Measurements from ENCODE around the gene PRSS8. TPM values are rescaled to one million over a fixed set of nuclear protein-coding genes. Genes with fewer than 3 reads are reported as not detected.

The PRSS8 gene
- total RNA-seq, 1 experiment from 2014 or later = 42.6 TPM

- DNase-seq (ENCODE audit: low read depth, low spot score) = no peak
Measured at GRCh38 chr16:31106509-31107464, 28.7 kb downstream of the PRSS8 start.

More at GRCh38 chr16:31106509-31107464, 28.7 kb downstream of the PRSS8 start:
- H2AFZ ChIP-seq (ENCODE audit: low read depth, low read length, poor library complexity, severe bottlenecking) = no peak overlapping the region
- BruUV-seq (replicated peaks) = no TSS peak
- no peaks in the 10 kb centered on the region for H3K27me3 ChIP-seq (ENCODE audit: insufficient read depth, low read length)
- ChIA-PET RAD21 (ENCODE audit: low non-redundant PET in 1 of 2, low total read pairs in 2 of 2, uncharacterized antibody in 2 of 2, unreplicated experiment in 2 of 2) (no interaction called here), CTCF (interaction anchor here (0.7 kb wide), 1 partner anchor 9 kb away, joined by 3 read pairs; no protein-coding TSS in a partner anchor), POLR2A (interaction anchor here (1.3 kb wide), 1 partner anchor 11 kb away, joined by 3 read pairs; the partner anchor contains the start of gene KAT8)
- no peaks in the 10 kb centered on the region for H3K9me2 ChIP-seq (ENCODE audit: insufficient read depth)
- H3K4me3 ChIP-seq (replicated peaks in 1 of 2; ENCODE audit: low read depth in 1 of 2, low read length in 2 of 2) = no peak overlapping the region
- no peaks in the 10 kb centered on the region for H4K20me1 ChIP-seq (ENCODE audit: insufficient read depth)
- no peak for TF ChIP-seq CEBPB (IDR thresholded peaks at IDR 0.05; ENCODE audit: low read depth)
- TF ChIP-seq CTCF (IDR thresholded peaks at IDR 0.05 in 2 of 3, conservative IDR thresholded peaks at IDR 0.05 in 1 of 3; ENCODE audit: borderline replicate concordance in 1 of 3, insufficient read depth in 1 of 3, low read depth in 2 of 3, low read length in 2 of 3) = no peak
- peaks cover 10 to 27% of the 10 kb centered on the region in 2 experiments; a peak in 3 of 4 replicates for H3K4me1 ChIP-seq (ENCODE audit: control insufficient read depth in 1 of 2, insufficient read depth in 2 of 2, low read length in 2 of 2)
- intact Hi-C loops (cut with micrococcal nuclease) = loop anchor here (5.0 kb wide), 1 partner anchor 336 kb away; the partner anchor contains the start of gene ZNF843
- peaks cover 10 to 24% of the 10 kb centered on the region in 2 experiments for H3K36me3 ChIP-seq (ENCODE audit: control insufficient read depth in 1 of 2, insufficient read depth in 2 of 2, low read length in 2 of 2)
- peak overlapping the region; percentile 83; the same call in 1 of the 2 replicates for H3K4me2 ChIP-seq (ENCODE audit: low read length)
- H3K9me3 ChIP-seq (ENCODE audit: control insufficient read depth in 1 of 2, insufficient read depth in 1 of 2, low read depth in 1 of 2, low read length in 2 of 2) = no peaks in the 10 kb centered on the region
- H3K9ac ChIP-seq (ENCODE audit: low read length) = no peak overlapping the region
- no peak overlapping the region for H3K27ac ChIP-seq (ENCODE audit: low read depth, low read length)
- peaks cover 16% of the 10 kb centered on the region for H3K79me2 ChIP-seq (ENCODE audit: insufficient read depth, low read length)
- no peak for ATAC-seq

Data from HCT116 (cell line).